HEK293 (cell line): ENCODE data around the gene VILL.

Source experiments
- CTCF ChIA-PET: fragments of 350-600 bp; formaldehyde crosslinking; extraction: SDS; loops from one replicate; lab custom pipeline; 2021; ENCODE audit warnings: antibody characterized with exemption; lab: Yijun Ruan, JAX
- POLR2A ChIA-PET: fragments of 300-600 bp; formaldehyde crosslinking; extraction: SDS; loops from one replicate; lab custom pipeline; 2020; ENCODE audit warnings: antibody characterized with exemption, inconsistent platforms; lab: Yijun Ruan, JAX
- H3K27ac ChIP-seq: fragments of 200-500 bp; sonication (Bioruptor generic); 2 replicates; pipeline ENCODE4 v1.5.1; 2014; ENCODE audit warnings: low read depth, low read length, control low read depth, inconsistent platforms; ENCODE audit errors: extremely low read depth
- H3K36me3 ChIP-seq, 2 experiments: fragments of 200-500 bp in 1 of 2; sonication (Bioruptor generic) in 1 of 2; 1 replicate in 1 of 2; 2 replicates in 1 of 2; pipeline ENCODE4 v1.5.1; 2014 to 2017; ENCODE audit warnings: inconsistent platforms in 2 of 2, low read length in 2 of 2; ENCODE audit not compliant: control insufficient read depth in 2 of 2, insufficient read depth in 1 of 2
- H3K4me1 ChIP-seq: fragments of 200-500 bp; sonication (Bioruptor generic); 2 replicates; pipeline ENCODE4 v1.5.1; 2014; ENCODE audit warnings: mild to moderate bottlenecking, low read length, inconsistent platforms; ENCODE audit not compliant: control insufficient read depth, insufficient read depth
- H3K4me3 ChIP-seq: 2 replicates; pipeline ENCODE4 v1.5.1; 2011; ENCODE audit warnings: low read depth, mild to moderate bottlenecking, control low read depth, low read length, moderate library complexity
- H3K9me3 ChIP-seq: fragments of 200-500 bp; sonication (Bioruptor generic); 2 replicates; pipeline ENCODE4 v1.5.1; 2014; ENCODE audit warnings: low read depth, low read length, inconsistent platforms; ENCODE audit not compliant: control insufficient read depth, insufficient read depth
- BCL11A ChIP-seq: fragments of 450-650 bp; formaldehyde crosslinking; IDR thresholded peaks from 2 replicates; pipeline ENCODE4 v1.5.1; 2016; ENCODE audit warnings: low read depth, missing biosample characterization, missing genetic modification characterization
- GFI1B ChIP-seq: fragments of 450-650 bp; formaldehyde crosslinking; IDR thresholded peaks from 2 replicates; pipeline ENCODE4 v1.5.1; 2016; ENCODE audit warnings: missing biosample characterization, missing genetic modification characterization
- KLF10 ChIP-seq: fragments of 450-650 bp; IDR thresholded peaks from 2 replicates; pipeline ENCODE4 v1.5.1; 2018; ENCODE audit warnings: missing biosample characterization, mild to moderate bottlenecking, missing genetic modification characterization
- PRDM4 ChIP-seq: fragments of 450-650 bp; formaldehyde crosslinking; IDR thresholded peaks from 2 replicates; pipeline ENCODE4 v1.5.1; 2017; ENCODE audit warnings: missing biosample characterization, missing genetic modification characterization
- YY2 ChIP-seq: fragments of 450-650 bp; formaldehyde crosslinking; IDR thresholded peaks from 2 replicates; pipeline ENCODE4 v1.5.1; 2016; ENCODE audit warnings: missing biosample characterization, missing genetic modification characterization
- ZBTB20 ChIP-seq: fragments of 450-650 bp; formaldehyde crosslinking; IDR thresholded peaks from 2 replicates; pipeline ENCODE4 v1.5.1; 2016; ENCODE audit warnings: missing biosample characterization, missing genetic modification characterization
- ZBTB44 ChIP-seq: fragments of 450-650 bp; IDR thresholded peaks from 2 replicates; pipeline ENCODE4 v1.5.1; 2018; ENCODE audit warnings: missing biosample characterization, mild to moderate bottlenecking, missing genetic modification characterization
- ZFP3 ChIP-seq: fragments of 450-650 bp; formaldehyde crosslinking; IDR thresholded peaks from 2 replicates; pipeline ENCODE4 v1.5.1; 2016; ENCODE audit warnings: low read depth, missing biosample characterization, missing genetic modification characterization
- ZNF202 ChIP-seq: fragments of 450-650 bp; formaldehyde crosslinking; IDR thresholded peaks from 2 replicates; pipeline ENCODE4 v1.5.1; 2016; ENCODE audit warnings: missing biosample characterization, missing genetic modification characterization, borderline replicate concordance
- ZNF23 ChIP-seq: fragments of 450-650 bp; formaldehyde crosslinking; IDR thresholded peaks from 2 replicates; pipeline ENCODE4 v1.5.1; 2016; ENCODE audit warnings: missing biosample characterization, missing genetic modification characterization, borderline replicate concordance
- ZNF335 ChIP-seq: fragments of 450-650 bp; formaldehyde crosslinking; conservative IDR thresholded peaks from 2 replicates; pipeline ENCODE4 v1.5.1; 2016; ENCODE audit warnings: missing biosample characterization, missing genetic modification characterization
- ZNF398 ChIP-seq: fragments of 450-650 bp; formaldehyde crosslinking; IDR thresholded peaks from 2 replicates; pipeline ENCODE4 v1.5.1; 2017; ENCODE audit warnings: missing biosample characterization, missing genetic modification characterization
- ZNF510 ChIP-seq: fragments of 450-650 bp; formaldehyde crosslinking; IDR thresholded peaks from 2 replicates; pipeline ENCODE4 v1.5.1; 2018; ENCODE audit warnings: mild to moderate bottlenecking, missing genetic modification characterization, missing biosample characterization; ENCODE audit not compliant: insufficient replicate concordance
- ZNF610 ChIP-seq: fragments of 450-650 bp; formaldehyde crosslinking; IDR thresholded peaks from 2 replicates; pipeline ENCODE4 v1.5.1; 2016; ENCODE audit warnings: missing biosample characterization, missing genetic modification characterization, borderline replicate concordance
- ZNF639 ChIP-seq: fragments of 450-650 bp; formaldehyde crosslinking; IDR thresholded peaks from 2 replicates; pipeline ENCODE4 v1.5.1; 2016; ENCODE audit warnings: missing biosample characterization, missing genetic modification characterization

The VILL gene

GRCh38 chr3:37945807-37946530 lies 44.6 kb upstream of the VILL start (continued):
- TF ChIP-seq PRDM4 (no peak), ZNF510 (tag by site-specific recombination) (no peak), YY2 (tag by site-specific recombination) (no peak), ZBTB44 (tag by site-specific recombination) (no peak), ZNF398 (0 out of 2 replicates have a peak, but pooled peaks have one; percentile 14)
- TF ChIP-seq, all 188 proteins: peak for 12

- H3K36me3 ChIP-seq = no peaks in the 10 kb centered on the region
- H3K9me3 ChIP-seq = no peaks in the 10 kb centered on the region
- peaks cover 7% of the 10 kb centered on the region for H3K4me1 ChIP-seq
- TF ChIP-seq BCL11A (tag by site-specific recombination) = no peak
- 0 out of 2 replicates have a peak, but pooled peaks have one; percentile 3 for TF ChIP-seq ZBTB20 (tag by site-specific recombination)
- ChIA-PET CTCF (interaction anchor here (0.6 to 1.0 kb wide), 2 partner anchors 21 to 92 kb away, joined by 3 to 4 read pairs; no protein-coding TSS in a partner anchor), POLR2A (no interaction called here)
- H3K27ac ChIP-seq = no peak overlapping the region
- H3K4me3 ChIP-seq = no peak overlapping the region
Observed at GRCh38 chr3:37946531-37946889, 44.1 kb upstream of the VILL start.

GRCh38 chr3:37949866-37950265 lies 40.7 kb upstream of the VILL start:
- no peak overlapping the region for H3K4me3 ChIP-seq
- CTCF ChIA-PET = interaction anchor here (1.3 kb wide), 1 partner anchor 47 kb away, joined by 4 read pairs; no protein-coding TSS in a partner anchor
- TF ChIP-seq ZFP3 (tag by site-specific recombination) (no peak), ZNF23 (tag by site-specific recombination) (no peak), GFI1B (tag by site-specific recombination) (no peak), ZNF335 (no peak), ZNF202 (tag by site-specific recombination) (no peak), KLF10 (tag by site-specific recombination) (no peak), ZNF610 (no peak), ZNF639 (tag by site-specific recombination) (no peak)
- H3K4me1 ChIP-seq = peaks cover 7% of the 10 kb centered on the region
- no peaks in the 10 kb centered on the region for H3K9me3 ChIP-seq
- H3K27ac ChIP-seq = no peak overlapping the region
- POLR2A ChIA-PET = no interaction called here
- H3K36me3 ChIP-seq = peaks cover 0 to 4% of the 10 kb centered on the region in 2 experiments; a peak in 1 of 3 replicates
